Gastrocnemius medialis (tissue), 4 donors: ENCODE results near the gene SND1.

Source experiments
- POLR2A ChIP-seq, 2 donors: fragments of 450-650 bp; IDR thresholded peaks; one replicate each; pipeline ENCODE4 v1.6.1; 2017; ENCODE audit warnings: antibody characterized with exemption in 2 of 2, mild to moderate bottlenecking in 2 of 2, moderate library complexity in 2 of 2
- TF ChIP-seq, protein P1 (sequence below), 5 experiments: fragments of 450-650 bp in 3 of 5; fragments of 200-600 bp in 2 of 5; sonication (generic) in 2 of 5; IDR thresholded peaks in 4 of 5; conservative IDR thresholded peaks in 1 of 5; 1 replicate in 4 of 5; 2 replicates in 1 of 5; pipeline ENCODE4 v1.5.1; 2016 to 2019; ENCODE audit warnings: antibody characterized with exemption in 5 of 5, mild to moderate bottlenecking in 3 of 5, moderate library complexity in 3 of 5

GRCh38 chr7:127979728-127980126 lies 327.7 kb downstream of the SND1 start:
- TF ChIP-seq, protein P1, sequence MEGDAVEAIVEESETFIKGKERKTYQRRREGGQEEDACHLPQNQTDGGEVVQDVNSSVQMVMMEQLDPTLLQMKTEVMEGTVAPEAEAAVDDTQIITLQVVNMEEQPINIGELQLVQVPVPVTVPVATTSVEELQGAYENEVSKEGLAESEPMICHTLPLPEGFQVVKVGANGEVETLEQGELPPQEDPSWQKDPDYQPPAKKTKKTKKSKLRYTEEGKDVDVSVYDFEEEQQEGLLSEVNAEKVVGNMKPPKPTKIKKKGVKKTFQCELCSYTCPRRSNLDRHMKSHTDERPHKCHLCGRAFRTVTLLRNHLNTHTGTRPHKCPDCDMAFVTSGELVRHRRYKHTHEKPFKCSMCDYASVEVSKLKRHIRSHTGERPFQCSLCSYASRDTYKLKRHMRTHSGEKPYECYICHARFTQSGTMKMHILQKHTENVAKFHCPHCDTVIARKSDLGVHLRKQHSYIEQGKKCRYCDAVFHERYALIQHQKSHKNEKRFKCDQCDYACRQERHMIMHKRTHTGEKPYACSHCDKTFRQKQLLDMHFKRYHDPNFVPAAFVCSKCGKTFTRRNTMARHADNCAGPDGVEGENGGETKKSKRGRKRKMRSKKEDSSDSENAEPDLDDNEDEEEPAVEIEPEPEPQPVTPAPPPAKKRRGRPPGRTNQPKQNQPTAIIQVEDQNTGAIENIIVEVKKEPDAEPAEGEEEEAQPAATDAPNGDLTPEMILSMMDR (IDR thresholded peaks at IDR 0.05 in 4 of 5, conservative IDR thresholded peaks at IDR 0.05 in 1 of 5): no peak
- no peak for TF ChIP-seq POLR2A (IDR thresholded peaks at IDR 0.05)
